ENCODE measurements around the gene ZBTB48.

Gene ZBTB48

GRCh38 chr1:6574025-6574620 lies 5.7 kb upstream of the ZBTB48 start:
- DNase-seq = no peak

- no peak for DNase-seq
Measured at GRCh38 chr1:6574818-6575217, 5.0 kb upstream of the ZBTB48 start.

GRCh38 chr1:6577831-6578525 lies 1.8 kb upstream of the ZBTB48 start:
- no peak for DNase-seq

GRCh38 chr1:6578624-6579373 lies 995 bp upstream of the ZBTB48 start:
- no peak for DNase-seq

- DNase-seq = no peak
Measured at GRCh38 chr1:6580119-6580592, 362 bp downstream of the ZBTB48 start.

GRCh38 chr1:6580593-6581409 lies 1.0 kb downstream of the ZBTB48 start:
- DNase-seq = no peak

GRCh38 chr1:6581561-6582305 lies 1.9 kb downstream of the ZBTB48 start:
- no peak for DNase-seq

GRCh38 chr1:6582370-6582769 lies 2.6 kb downstream of the ZBTB48 start:
- DNase-seq = no peak

GRCh38 chr1:6584126-6585080 lies 4.6 kb downstream of the ZBTB48 start:
- no peak for DNase-seq

GRCh38 chr1:6585081-6585722 lies 5.4 kb downstream of the ZBTB48 start:
- DNase-seq = no peak

GRCh38 chr1:6585841-6586240 lies 6.0 kb downstream of the ZBTB48 start:
- no peak for DNase-seq

- DNase-seq = no peak
Measured at GRCh38 chr1:6586404-6586816, 6.6 kb downstream of the ZBTB48 start.

GRCh38 chr1:6587261-6588005 lies 7.6 kb downstream of the ZBTB48 start:
- DNase-seq = no peak

GRCh38 chr1:6588128-6588892 lies 8.5 kb downstream of the ZBTB48 start:
- DNase-seq = no peak

GRCh38 chr1:6588893-6589520 lies 9.2 kb downstream of the ZBTB48 start:
- no peak for DNase-seq

GRCh38 chr1:6590046-6590445 lies 10.3 kb downstream of the ZBTB48 start:
- DNase-seq = no peak

- no peak for DNase-seq
Measured at GRCh38 chr1:6591222-6591621, 11.4 kb downstream of the ZBTB48 start.

- DNase-seq = no peak
Measured at GRCh38 chr1:6591644-6592043, 11.8 kb downstream of the ZBTB48 start.

GRCh38 chr1:6592441-6592840 lies 12.6 kb downstream of the ZBTB48 start:
- no peak for DNase-seq

Measured in CD4-positive, alpha-beta T cell treated with Interleukin-10 for 1 hour (primary cell).